Measurements from ENCODE around the gene CAND2.
A peak's percentile ranks its signal among the peaks of the same experiment; 100 is the strongest.
"Not testable (repeated sequence)": the region's sequence is repeated elsewhere in the genome, so short reads cannot be mapped to it uniquely, and the experiment has no call there.

The CAND2 gene

GRCh38 chr3:12772462-12772861, 24.0 kb upstream of the CAND2 start:
- DNase-seq, result no peak

GRCh38 chr3:12773030-12773709, 23.3 kb upstream of the CAND2 start:
- DNase-seq, result no peak

DNA sequence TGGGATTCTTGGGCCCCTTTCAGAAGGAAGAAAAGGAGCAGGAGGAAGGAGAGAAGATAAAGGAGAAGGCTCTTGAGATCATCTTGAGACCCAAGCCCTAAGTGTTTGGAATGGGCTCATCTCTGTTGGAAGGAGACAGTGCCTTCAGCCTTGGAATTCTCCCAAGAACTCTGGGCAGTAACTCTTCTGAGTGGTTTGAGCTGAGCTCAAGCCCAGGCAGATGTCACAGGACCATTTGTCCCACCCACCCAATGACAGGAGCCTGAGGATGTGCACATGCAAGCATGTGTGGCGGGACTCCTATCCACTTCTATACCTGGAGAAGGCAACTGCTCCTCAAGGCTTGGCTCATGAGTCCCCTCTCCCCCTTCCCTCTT, 22.8 kb upstream of the CAND2 start:
- DNase-seq, result no peak

DNA sequence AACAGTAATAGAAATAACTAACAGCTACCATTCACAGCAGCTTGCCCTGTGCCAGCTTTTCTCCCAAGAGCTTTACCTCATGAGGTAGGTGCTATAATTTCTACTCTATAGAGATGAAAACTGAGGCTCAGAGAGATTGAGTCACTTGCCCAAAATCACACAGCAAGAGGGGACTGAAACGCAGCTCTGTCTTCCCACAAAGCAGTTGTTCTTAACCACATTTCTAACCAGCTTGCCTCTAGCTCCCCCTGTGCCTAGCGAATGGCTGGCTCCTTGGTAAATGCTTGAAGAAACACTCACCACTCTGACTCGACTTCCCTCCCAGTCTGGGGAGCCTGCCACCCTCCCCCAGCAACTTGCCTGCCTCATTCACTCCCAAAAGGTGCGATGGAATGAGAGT, 21.9 kb upstream of the CAND2 start:
- DNase-seq, result no peak

- DNase-seq, result no peak
Measured at GRCh38 chr3:12775226-12775625, 21.3 kb upstream of the CAND2 start.

DNA sequence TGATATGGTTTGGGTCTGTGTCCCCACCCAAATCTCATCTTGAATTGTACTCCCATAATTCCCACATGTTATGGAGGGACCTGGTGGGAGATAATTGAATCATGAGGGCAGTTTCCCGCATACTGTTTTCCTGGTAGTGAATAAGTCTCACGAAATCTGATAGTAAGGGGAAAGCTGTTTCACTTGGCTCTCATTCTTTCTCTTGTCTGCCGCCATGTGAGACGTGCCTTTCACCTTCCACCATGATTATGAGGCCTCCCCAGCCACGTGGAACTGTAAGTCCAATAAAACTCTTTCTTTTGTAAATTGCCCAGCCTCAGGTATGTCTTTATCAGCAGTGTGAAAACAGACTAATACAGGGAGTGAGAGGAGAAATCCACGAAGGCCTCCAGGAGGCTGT, 20.5 kb upstream of the CAND2 start:
- not testable (repeated sequence) for DNase-seq

- no peak for DNase-seq
Measured at GRCh38 chr3:12777171-12777570, 19.3 kb upstream of the CAND2 start.

GRCh38 chr3:12780751-12781150, 15.7 kb upstream of the CAND2 start:
- no peak for DNase-seq

- peak; percentile 91 for DNase-seq
Measured at GRCh38 chr3:12782172-12782815, 14.2 kb upstream of the CAND2 start.

- peak; percentile 16 for DNase-seq
Measured at GRCh38 chr3:12785096-12785495, 11.4 kb upstream of the CAND2 start.

- DNase-seq, result not testable (repeated sequence)
Measured at GRCh38 chr3:12787346-12787745, 9.1 kb upstream of the CAND2 start.

- DNase-seq, result not testable (repeated sequence)
Measured at GRCh38 chr3:12787967-12788690, 8.4 kb upstream of the CAND2 start.

DNA sequence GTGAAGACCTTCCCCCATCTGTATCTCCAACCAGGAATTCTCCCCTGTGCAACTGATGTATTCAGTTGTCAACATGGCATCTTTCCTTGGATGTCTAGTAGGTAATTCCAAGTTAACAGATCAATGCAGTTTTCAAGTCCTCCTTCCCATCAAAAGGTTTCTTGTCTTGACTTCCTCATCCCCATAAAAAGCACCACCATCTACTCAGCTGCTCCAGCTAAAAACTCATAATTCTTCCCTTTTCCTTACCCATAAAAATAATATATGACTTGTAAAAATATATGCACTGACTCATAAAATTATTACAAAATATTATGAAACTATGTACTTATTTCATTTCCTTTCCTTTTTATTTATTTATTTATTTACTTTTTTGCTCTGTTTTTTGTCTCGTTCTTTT, 5.0 kb upstream of the CAND2 start:
- no peak for DNase-seq

- DNase-seq, result no peak
Measured at GRCh38 chr3:12793701-12794100, 2.8 kb upstream of the CAND2 start.

GRCh38 chr3:12797124-12797891, 828 bp downstream of the CAND2 start:
- no peak for DNase-seq

DNA sequence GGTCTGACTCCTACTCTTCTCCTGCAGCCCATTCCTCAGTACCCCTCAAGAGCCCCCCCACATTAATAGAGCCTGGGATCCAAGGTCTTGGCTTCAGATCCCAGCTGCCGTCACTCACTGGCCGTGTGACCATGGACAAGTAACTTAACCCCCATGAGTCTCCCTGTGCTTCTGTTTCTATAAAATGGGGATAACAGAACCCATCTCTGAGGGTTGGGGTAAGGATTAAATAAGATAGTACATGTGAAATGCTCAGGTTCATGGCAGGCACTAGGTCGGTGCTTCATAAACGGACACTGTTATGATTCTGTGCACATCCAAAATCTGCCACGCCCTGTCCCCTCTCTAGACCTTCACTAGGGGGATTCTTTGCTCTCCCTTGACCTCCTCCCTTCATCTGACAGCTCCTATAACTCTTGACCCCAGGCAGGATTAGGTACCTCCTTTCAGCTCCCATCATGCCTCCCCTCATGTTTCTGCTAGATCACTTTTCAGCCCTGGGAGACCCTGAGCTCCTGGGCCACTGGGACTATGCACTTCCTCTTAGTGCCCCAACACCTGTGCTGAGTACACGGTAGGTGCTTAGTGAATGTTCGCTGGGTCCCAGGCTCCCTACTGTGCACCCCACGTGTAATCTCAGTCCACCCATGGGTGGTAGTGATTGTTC, 1.5 kb downstream of the CAND2 start:
- DNase-seq, result no peak

DNA sequence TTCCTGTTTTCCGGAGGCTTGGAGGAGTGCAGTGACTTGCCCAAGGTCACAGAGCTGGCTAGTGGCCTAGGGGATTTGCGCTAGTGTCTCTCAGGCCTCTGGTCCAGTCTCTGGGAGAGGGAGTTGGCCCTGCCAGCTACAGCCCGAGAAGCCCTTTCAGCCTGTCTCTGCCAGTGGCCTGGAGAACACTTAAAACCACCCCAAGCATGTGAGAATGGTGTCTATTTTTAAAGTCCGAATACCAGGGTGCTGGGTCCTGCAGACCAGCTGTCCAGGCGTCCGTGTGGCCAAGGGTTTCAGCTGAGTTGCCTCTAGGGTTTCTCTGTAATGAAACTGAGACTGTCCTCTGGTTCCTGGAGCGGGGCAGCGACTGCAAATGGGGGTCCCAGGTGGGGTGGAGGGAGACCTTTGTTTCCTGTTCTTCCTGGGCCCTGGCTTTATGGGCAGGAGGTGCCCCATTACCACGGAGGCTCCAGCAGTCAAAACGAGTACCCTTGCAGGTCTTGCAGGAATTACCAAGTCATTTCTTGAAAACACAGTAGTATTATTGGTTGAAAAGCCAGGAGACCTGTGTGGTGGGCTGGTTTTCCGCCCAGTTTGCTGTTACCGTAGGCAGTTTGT, 2.2 kb downstream of the CAND2 start:
- no peak for DNase-seq

DNA sequence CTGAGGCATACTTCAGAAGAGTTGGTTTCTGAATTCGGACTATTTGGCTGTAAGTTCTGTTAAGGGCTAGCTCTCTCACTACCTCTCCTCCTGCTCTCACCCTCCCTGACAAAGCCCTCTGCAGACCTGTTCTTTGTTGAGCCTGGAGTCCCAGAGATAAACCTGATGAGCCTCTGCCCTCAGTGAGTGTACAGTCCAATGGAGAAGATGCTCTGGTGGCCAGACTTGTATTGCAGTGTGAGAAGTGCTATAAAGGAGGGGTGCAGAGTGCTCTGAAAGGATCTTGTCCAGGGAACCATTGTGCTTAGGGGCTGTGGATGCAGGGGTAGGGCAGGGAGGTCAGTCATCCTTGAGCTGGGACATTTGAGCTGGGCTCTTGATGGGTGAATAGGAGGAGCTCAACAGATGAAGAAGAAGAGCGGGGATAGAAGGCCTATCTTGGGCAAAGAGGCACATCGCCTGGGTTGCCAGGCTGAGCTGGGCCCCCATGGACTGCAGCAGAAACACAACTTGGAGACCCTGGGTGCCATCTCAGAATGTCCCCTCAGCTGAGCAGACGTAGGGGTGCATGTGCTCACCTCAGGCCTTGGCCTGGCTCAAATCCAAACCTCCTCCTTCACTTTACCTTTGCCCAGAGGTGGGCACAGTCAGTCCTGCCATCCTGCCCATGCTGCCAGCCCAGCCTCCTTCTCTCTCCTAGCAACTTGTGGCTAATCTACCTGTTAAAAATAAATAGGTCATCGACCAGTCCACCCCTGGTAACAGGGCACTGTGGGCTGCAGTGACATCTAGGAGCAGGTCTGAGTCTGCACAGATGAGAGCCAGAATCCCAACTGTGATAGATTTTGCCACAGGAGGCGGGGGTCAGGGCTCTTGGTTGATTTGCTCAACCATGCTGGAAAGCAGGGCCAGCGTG, 3.3 kb downstream of the CAND2 start:
- no peak for DNase-seq

- DNase-seq, result no peak
Measured at GRCh38 chr3:12803371-12803770, 6.9 kb downstream of the CAND2 start.

DNA sequence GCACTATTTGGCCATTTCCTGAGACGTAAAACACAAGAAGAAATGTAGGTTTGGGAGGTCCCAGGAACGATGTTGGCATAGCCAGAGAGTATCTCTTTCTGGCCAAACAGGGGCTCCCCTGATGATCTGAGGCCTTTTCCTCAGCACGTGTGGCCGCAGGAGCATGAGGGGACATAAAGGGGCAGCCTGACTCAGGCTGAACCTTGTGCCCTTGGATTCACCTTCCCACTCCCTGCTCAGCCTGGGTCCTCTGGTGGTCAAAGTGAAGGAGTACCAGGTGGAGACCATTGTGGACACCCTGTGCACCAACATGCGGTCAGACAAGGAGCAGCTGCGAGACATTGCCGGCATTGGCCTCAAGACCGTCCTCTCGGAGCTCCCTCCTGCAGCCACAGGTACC, 10.6 kb downstream of the CAND2 start:
- no peak for DNase-seq

All from NCI-H1048 (cell line).